Left forelimb (tissue), 1 donor: ENCODE data around the gene CCN5.

ENCODE experiments used
- DNase-seq: peaks from one replicate; pipeline ENCODE4 v3.0.0-alpha.2; 2018; ENCODE audit warnings: low spot score

Gene CCN5

GRCh38 chr20:44716309-44717106 lies 1.3 kb downstream of the CCN5 start:
- no peak for DNase-seq

GRCh38 chr20:44717986-44718385 lies 2.8 kb downstream of the CCN5 start:
- DNase-seq, result no peak

- no peak for DNase-seq
These were observed 4.7 kb downstream of the CCN5 start for GRCh38 chr20:44719841-44720240.

GRCh38 chr20:44720621-44720996 lies 5.4 kb downstream of the CCN5 start:
- DNase-seq, result no peak

GRCh38 chr20:44720997-44721784 lies 6.0 kb downstream of the CCN5 start:
- DNase-seq, result no peak

GRCh38 chr20:44721785-44722054 lies 6.6 kb downstream of the CCN5 start:
- no peak for DNase-seq

GRCh38 chr20:44722990-44723389 lies 7.8 kb downstream of the CCN5 start:
- no peak for DNase-seq

GRCh38 chr20:44723391-44723790 lies 8.2 kb downstream of the CCN5 start:
- DNase-seq, result no peak

- no peak for DNase-seq
These were observed 8.7 kb downstream of the CCN5 start for GRCh38 chr20:44723798-44724362.

GRCh38 chr20:44724423-44725091 lies 9.4 kb downstream of the CCN5 start:
- DNase-seq, result no peak

GRCh38 chr20:44725837-44726236 lies 10.7 kb downstream of the CCN5 start:
- DNase-seq, result no peak

- no peak for DNase-seq
These were observed 11.9 kb downstream of the CCN5 start for GRCh38 chr20:44727039-44727438.

- DNase-seq, result no peak
These were observed 12.5 kb downstream of the CCN5 start for GRCh38 chr20:44727651-44728050.

- DNase-seq, result no peak
These were observed 13.8 kb downstream of the CCN5 start for GRCh38 chr20:44728801-44729443.

- no peak for DNase-seq
These were observed 15.3 kb downstream of the CCN5 start for GRCh38 chr20:44730441-44730840.

GRCh38 chr20:44731657-44732056 lies 16.5 kb downstream of the CCN5 start:
- DNase-seq, result no peak

GRCh38 chr20:44732327-44732726 lies 17.2 kb downstream of the CCN5 start:
- no peak for DNase-seq

- no peak for DNase-seq
These were observed 18.3 kb downstream of the CCN5 start for GRCh38 chr20:44733341-44734069.

- no peak for DNase-seq
These were observed 19.8 kb downstream of the CCN5 start for GRCh38 chr20:44734938-44735337.

GRCh38 chr20:44735816-44736169 lies 20.6 kb downstream of the CCN5 start:
- no peak for DNase-seq

GRCh38 chr20:44736170-44737021 lies 21.2 kb downstream of the CCN5 start:
- DNase-seq, result no peak
